Heart left ventricle (tissue), 16 donors: ENCODE measurements around the gene ZNF600. TPM values are rescaled to one million over a fixed set of nuclear protein-coding genes. Genes with fewer than 3 reads are reported as not detected.
"Not testable (repeated sequence)": the region's sequence is repeated elsewhere in the genome, so short reads cannot be mapped to it uniquely, and the experiment has no call there.

ENCODE experiments used
- ATAC-seq, 4 donors: fragments of 200-7000 bp; cut with Tn5 transposase; one replicate each; pipeline ENCODE4 v1.9.1; 2020 to 2022; ENCODE audit warnings: moderate library complexity in 4 of 4, mild to moderate bottlenecking in 3 of 4, moderate number of reproducible peaks in 1 of 4
- DNase-seq, 5 donors: peaks; one replicate each; pipeline ENCODE4 v3.0.0-alpha.2; 2020
- H3K27ac ChIP-seq, 12 donors: fragments of 200-600 bp; sonication (generic) in 4 of 12; one replicate each; pipeline versions ENCODE4 v1.5.0 to v1.8.0; 2016 to 2022; ENCODE audit warnings: mild to moderate bottlenecking in 2 of 12
- H3K27me3 ChIP-seq, 9 donors: fragments of 200-600 bp; sonication (generic) in 2 of 9; one replicate each; pipeline versions ENCODE4 v1.5.1 to v1.8.0; 2016 to 2022; ENCODE audit warnings: mild to moderate bottlenecking in 3 of 9
- H3K36me3 ChIP-seq, 9 donors: fragments of 200-600 bp; sonication (generic) in 2 of 9; one replicate each; pipeline versions ENCODE4 v1.5.0 to v1.8.0; 2018 to 2022; ENCODE audit warnings: mild to moderate bottlenecking in 2 of 9
- H3K4me1 ChIP-seq, 12 donors: fragments of 200-600 bp; sonication (generic) in 4 of 12; one replicate each; pipeline versions ENCODE4 v1.5.0 to v1.8.0; 2016 to 2022; ENCODE audit warnings: mild to moderate bottlenecking in 3 of 12
- H3K4me3 ChIP-seq, 12 donors: fragments of 200-600 bp; sonication (generic) in 4 of 12; one replicate each; pipeline versions ENCODE4 v1.5.0 to v1.8.0; 2017 to 2022; ENCODE audit warnings: mild to moderate bottlenecking in 9 of 12, moderate library complexity in 4 of 12
- H3K9me3 ChIP-seq, 12 donors: fragments of 200-600 bp; sonication (generic) in 4 of 12; one replicate each; pipeline versions ENCODE4 v1.5.0 to v1.8.0; 2016 to 2022; ENCODE audit warnings: mild to moderate bottlenecking in 1 of 12
- POLR2A ChIP-seq, 2 donors: fragments of 450-650 bp; IDR thresholded peaks; one replicate each; pipeline ENCODE4 v1.6.1; 2017; ENCODE audit warnings: antibody characterized with exemption in 2 of 2, mild to moderate bottlenecking in 2 of 2, moderate library complexity in 2 of 2
- WGBS, 4 donors: extraction: QIAGEN DNeasy Blood & Tissue Kit in 2 of 4; methylation state at CpG; one replicate each; pipeline versions ENCODE4 v1.1.5 to v1.1.7; 2013 to 2018; 5-methylcytosine and 5-hydroxymethylcytosine counted together
- intact Hi-C, 10 donors: fragments of 100-400 bp; cut with DNase I; formaldehyde crosslinking; loops; one replicate each; pipeline versions ENCODE4 v1.11.1 to v1.14.2; 2022
- polyA plus RNA-seq, 2 donors: library from polyadenylated mRNA; stranded (reverse); fragments of 200-250 nt; gene quantifications; one replicate each; pipeline ENCODE4 v1.2.3, GENCODE V29; 2013
- total RNA-seq, 9 donors: library from RNA; depleted of rRNA in 2 of 9; stranded (reverse); fragments of >200 nt in 2 of 9; fragmentation: NEBNext Ultra II Directional in 3 of 9; extraction: Animal tissue kit (Norgen Biotek cat#: 25700) in 3 of 9; gene quantifications; one replicate each; pipeline versions ENCODE4 v1.1.0 to v1.2.4, GENCODE V29; 2016 to 2023
- TF ChIP-seq, protein P1 (sequence below), 12 donors: fragments of 200-600 bp; sonication (generic) in 4 of 12; IDR thresholded peaks; one replicate each; pipeline versions ENCODE4 v1.5.0 to v1.8.0; 2018 to 2022; ENCODE audit warnings: antibody characterized with exemption in 12 of 12, mild to moderate bottlenecking in 5 of 12
- donor health status: ischemic (EF 13 %, LVEDD 7.1; RV severe dilation, severe dysfunction).
- donor health status: healthy with polysubstance abuse.
- donor health status: DM: no; HTN: yes; CAD: no.
- donor health status: DM: no; HTN: no; CAD: no.
- donor health status: ischemic (EF 25% LVEDD 6.9; RV normal size, moderate dysfunction).
- donor health status: ischemic (EF 25% LVEDD 5.7; RV mildly dilated, moderate dysfunction).
- donor health status: healthy.
- donor health status: DM: yes; HTN: yes; CAD: no.
- donor health status: ischemic (EF 35%, LVEDD 5.7; RV mildly dilated, moderate dysfunction).
- donor health status: nonischemic (EF 11% LVEDD 7.7; RV severe dilation, severe dysfunction).
- donor health status: DM: yes; HTN: yes; CAD: no.
- donor health status: PGD.
- donor health status: ischemic (EF 29% LVEDD 5.4; RV normal size, mild dysfunction).
- donor health status: nonischemic (EF 23%, LVEDD 6.1; RV moderate dilation, normal function).

ZNF600 gene
- total and polyA plus RNA-seq, 11 donors = 1.2 to 4.1 (median 2.4) TPM

DNA sequence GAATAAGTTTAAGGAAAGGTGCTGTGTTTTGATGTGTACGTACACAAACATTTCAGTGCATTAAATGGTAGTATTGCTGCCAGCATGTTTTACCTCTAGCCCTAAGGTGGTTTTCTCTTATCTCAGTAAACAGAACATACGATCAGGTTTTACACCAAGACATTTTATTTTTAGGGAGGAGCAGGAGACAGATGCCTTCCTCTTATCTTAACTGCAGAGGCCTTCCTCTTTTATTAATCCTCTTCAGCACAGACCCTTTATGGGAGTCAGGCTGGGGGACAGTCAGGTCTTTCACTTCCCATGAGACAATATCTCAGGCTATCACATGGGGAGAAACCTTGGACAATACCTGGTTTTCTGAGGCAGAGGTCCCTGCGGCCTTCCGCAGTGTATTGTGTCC lies 36.8 kb downstream of the ZNF600 start:
- 52 to 64% (median 59%) methylated on average over 4 of the region's 4 CpGs for WGBS, 4 donors
- no peaks in the 10 kb centered on the region for H3K36me3 ChIP-seq
- H3K4me1 ChIP-seq = peaks cover 0 to 4% (median 0%) of the 10 kb centered on the region in 12 donors
- DNase-seq = no peak
- intact Hi-C loops = loop anchor here in 7 of 10 donors (2.0 to 10.0 kb wide), 8 partner anchors 65 to 611 kb away; partner anchors contain the start of gene ZNF616 (in 1 of the 7)
- H3K9me3 ChIP-seq = no peaks in the 10 kb centered on the region
- no peaks in the 10 kb centered on the region for H3K27me3 ChIP-seq
- no peak overlapping the region for H3K4me3 ChIP-seq
- no peak for TF ChIP-seq POLR2A (IDR thresholded peaks at IDR 0.05)
- TF ChIP-seq, protein P1, sequence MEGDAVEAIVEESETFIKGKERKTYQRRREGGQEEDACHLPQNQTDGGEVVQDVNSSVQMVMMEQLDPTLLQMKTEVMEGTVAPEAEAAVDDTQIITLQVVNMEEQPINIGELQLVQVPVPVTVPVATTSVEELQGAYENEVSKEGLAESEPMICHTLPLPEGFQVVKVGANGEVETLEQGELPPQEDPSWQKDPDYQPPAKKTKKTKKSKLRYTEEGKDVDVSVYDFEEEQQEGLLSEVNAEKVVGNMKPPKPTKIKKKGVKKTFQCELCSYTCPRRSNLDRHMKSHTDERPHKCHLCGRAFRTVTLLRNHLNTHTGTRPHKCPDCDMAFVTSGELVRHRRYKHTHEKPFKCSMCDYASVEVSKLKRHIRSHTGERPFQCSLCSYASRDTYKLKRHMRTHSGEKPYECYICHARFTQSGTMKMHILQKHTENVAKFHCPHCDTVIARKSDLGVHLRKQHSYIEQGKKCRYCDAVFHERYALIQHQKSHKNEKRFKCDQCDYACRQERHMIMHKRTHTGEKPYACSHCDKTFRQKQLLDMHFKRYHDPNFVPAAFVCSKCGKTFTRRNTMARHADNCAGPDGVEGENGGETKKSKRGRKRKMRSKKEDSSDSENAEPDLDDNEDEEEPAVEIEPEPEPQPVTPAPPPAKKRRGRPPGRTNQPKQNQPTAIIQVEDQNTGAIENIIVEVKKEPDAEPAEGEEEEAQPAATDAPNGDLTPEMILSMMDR (IDR thresholded peaks at IDR 0.05) = no peak
- no peak for ATAC-seq
- H3K27ac ChIP-seq = no peak overlapping the region

GRCh38 chr19:52748336-52748950 lies 38.1 kb downstream of the ZNF600 start:
- Histone ChIP-seq H3K27ac (no peak overlapping the region), H3K4me3 (peak overlapping the region in 1 of 12 donors; percentile 19), H3K4me1 (peaks cover 0 to 4% (median 0%) of the 10 kb centered on the region in 12 donors), H3K27me3 (no peaks in the 10 kb centered on the region), H3K36me3 (no peaks in the 10 kb centered on the region), H3K9me3 (no peaks in the 10 kb centered on the region)
- WGBS, 4 donors = 27 to 40% (median 31%) methylated on average over 8 of the region's 8 CpGs
- intact Hi-C loops = loop anchor here in 7 of 10 donors (2.0 to 10.0 kb wide), 8 partner anchors 64 to 610 kb away; partner anchors contain the start of gene ZNF616 (in 1 of the 7)
- DNase-seq (no peak), ATAC-seq (peak in 2 of 4 donors; percentile 46 to 56)
- TF ChIP-seq, protein P1 (IDR thresholded peaks at IDR 0.05) = peak; percentile 23 to 67 (median 46)
- no peak for TF ChIP-seq POLR2A (IDR thresholded peaks at IDR 0.05)

GRCh38 chr19:52745919-52746318 lies 40.7 kb downstream of the ZNF600 start:
- H3K27me3 ChIP-seq, H3K27ac ChIP-seq, H3K4me1 ChIP-seq, H3K9me3 ChIP-seq, H3K36me3 ChIP-seq, H3K4me3 ChIP-seq, ATAC-seq, DNase-seq: not testable (repeated sequence)
- 64 to 70% (median 69%) methylated on average over 10 of the region's 10 CpGs for WGBS, 4 donors
- intact Hi-C loops = loop anchor here in 7 of 10 donors (5.0 to 10.0 kb wide), 6 partner anchors 61 to 501 kb away; no protein-coding TSS in a partner anchor

GRCh38 chr19:52743091-52743490 lies 43.5 kb downstream of the ZNF600 start:
- H3K9me3 ChIP-seq = no peaks in the 10 kb centered on the region
- WGBS, 4 donors = 89 to 97% (median 90%) methylated on average over 3 of the region's 3 CpGs
- no peaks in the 10 kb centered on the region for H3K27me3 ChIP-seq
- H3K27ac ChIP-seq = no peak overlapping the region
- H3K36me3 ChIP-seq = no peaks in the 10 kb centered on the region
- ATAC-seq (no peak), DNase-seq (no peak)
- no peak overlapping the region for H3K4me3 ChIP-seq
- no peaks in the 10 kb centered on the region for H3K4me1 ChIP-seq
- TF ChIP-seq, protein P1 (IDR thresholded peaks at IDR 0.05) = no peak
- TF ChIP-seq POLR2A (IDR thresholded peaks at IDR 0.05) = no peak
- intact Hi-C loops = loop anchor here in 4 of 10 donors (10.0 kb wide), 4 partner anchors 58 to 498 kb away; no protein-coding TSS in a partner anchor
